HG03558 (cell line): ENCODE measurements around the gene ARMH3.
A peak's percentile ranks its signal among the peaks of the same experiment; 100 is the strongest.
"Not testable (repeated sequence)": the region's sequence is repeated elsewhere in the genome, so short reads cannot be mapped to it uniquely, and the experiment has no call there.

Experiments used
- ATAC-seq: cut with Tn5 transposase; IDR thresholded peaks from one replicate; pipeline ENCODE4 v1.9.1; 2021; ENCODE audit warnings: moderate number of reproducible peaks; ENCODE audit not compliant: unreplicated experiment; ENCODE audit errors: extremely low read depth

ARMH3 gene

DNA sequence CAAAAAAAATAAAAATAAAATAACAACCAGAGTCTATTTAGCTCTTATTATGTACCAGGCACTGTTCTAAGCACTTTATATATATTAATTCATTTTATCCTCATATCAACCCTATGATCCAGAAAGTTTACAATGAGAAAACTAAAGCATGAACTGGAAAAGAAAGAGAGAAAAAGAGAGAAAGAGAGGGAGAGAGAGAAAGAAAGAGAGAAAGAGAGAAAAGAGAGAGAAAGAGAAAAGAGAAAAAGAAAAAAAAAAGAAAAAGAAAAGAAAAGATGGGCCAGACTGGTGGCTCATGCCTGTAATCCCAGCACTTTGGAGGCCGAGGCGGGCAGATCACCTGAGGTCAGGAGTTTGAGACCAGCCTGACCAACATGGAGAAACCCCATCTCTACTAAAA is 9.9 kb downstream of the ARMH3 start:
- no peak for ATAC-seq

GRCh38 chr10:102045292-102045691 is 10.7 kb downstream of the ARMH3 start:
- no peak for ATAC-seq

DNA sequence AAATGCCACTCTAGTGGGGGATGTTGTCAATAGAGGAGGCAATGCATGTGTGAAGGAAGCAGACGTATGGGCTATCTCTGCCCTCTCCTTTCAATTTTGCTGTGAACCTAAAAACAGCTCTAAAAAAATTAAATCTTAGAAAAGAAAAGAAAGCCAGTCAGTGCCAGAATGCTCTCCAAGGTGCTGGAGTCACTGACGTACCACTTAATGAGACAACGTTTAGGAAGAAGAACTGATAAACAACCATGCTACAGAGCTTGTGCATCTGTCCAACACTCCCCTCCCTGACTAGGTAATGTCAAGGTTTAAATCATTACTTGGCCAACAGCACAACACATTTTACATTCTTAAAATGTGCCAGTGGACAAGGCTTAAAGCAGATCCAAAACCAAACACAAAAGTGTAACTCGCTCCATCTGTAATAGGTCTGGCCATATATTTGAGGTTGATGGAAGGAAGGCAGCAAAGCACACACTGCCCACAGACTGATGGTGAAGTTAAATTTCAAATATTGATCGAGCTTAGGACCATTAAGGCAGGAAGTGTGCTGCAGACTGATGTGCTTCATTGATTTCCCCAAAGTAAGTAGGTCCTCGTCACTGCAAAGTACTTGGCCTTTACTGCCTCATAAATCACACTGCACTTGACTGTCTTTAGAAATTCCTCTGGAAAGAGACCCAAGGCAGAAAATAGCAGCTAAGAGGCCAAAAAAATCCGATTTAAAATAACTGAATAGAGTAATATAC is 15.5 kb downstream of the ARMH3 start:
- no peak for ATAC-seq

DNA sequence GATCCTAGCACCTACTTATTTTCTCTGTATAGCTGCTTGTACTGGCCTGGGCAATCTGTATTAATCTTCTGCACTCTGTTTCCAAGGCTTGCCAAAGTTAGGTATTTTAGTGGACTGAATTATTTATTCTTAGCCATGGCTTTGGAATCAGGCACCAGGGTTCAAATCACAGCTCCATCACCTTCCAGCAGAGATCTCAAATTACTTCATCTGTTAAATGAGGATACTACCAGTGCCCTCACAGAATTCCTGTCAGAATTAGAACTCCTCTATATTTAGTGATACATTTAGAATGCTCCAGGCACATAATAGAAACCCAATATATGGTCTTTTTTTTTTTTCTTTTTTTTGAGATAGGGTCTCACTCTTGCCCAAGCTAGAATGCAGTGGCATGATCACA is 17.6 kb downstream of the ARMH3 start:
- ATAC-seq = no peak

DNA sequence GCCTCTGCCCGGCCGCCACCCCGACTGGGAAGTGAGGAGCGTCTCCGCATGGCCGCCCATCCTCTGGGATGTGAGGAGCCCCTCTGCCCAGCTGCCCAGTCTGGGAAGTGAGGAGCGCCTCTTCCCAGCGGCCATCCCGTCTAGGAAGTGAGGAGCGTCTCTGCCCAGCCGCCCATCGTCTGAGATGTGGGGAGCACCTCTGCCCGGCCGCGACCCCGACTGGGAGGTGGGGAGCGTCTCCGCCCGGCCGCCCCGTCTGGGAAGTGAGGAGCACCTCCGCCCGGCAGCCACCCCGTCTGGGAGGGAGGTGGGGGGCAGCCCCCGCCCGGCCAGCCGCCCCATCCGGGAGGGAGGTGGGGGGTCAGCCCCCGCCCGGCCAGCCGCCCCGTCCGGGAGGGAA is 20.2 kb downstream of the ARMH3 start:
- ATAC-seq = not testable (repeated sequence)

- ATAC-seq = no peak
Measured at GRCh38 chr10:102033787-102034186, 22.2 kb downstream of the ARMH3 start.

DNA sequence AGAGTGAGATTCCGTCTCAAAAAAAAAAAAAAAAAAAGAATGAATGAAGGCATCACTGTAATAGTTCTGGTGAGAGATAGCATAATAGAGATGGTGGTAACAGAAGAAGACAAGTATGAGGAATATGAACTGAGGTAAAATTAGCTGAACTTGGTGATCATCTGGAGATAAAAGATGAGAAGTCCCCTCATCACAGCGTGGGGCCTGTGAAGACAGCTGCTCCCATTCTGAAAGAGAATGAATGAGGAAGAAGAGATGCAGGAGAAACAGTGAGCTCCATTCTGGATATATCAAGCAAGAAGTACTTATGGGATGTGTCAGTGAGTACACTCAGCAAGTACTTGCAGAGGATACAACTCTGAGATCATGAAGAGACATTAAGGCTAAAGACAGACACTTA is 28.7 kb downstream of the ARMH3 start:
- no peak for ATAC-seq

DNA sequence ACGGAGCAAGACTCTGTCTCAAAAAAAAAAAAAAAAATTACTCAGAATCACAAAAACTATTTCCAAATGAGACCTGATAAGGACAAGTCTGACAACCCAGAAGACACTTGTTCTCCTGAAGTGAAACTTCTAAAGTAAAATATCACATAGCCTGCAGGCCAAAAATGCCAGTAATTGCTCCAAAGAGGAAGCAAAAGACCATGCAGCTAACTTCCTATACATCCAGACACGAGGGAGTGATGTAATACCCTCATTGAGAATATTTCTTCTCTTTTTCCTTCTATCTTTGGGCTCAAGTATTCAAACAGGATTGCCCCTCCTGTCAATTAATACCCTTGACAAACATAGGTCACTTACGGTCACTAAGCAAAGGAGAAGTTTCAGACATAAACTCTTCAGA is 31.2 kb downstream of the ARMH3 start:
- no peak for ATAC-seq

GRCh38 chr10:102020938-102021337 is 35.0 kb downstream of the ARMH3 start:
- no peak for ATAC-seq

- ATAC-seq = no peak
Measured at GRCh38 chr10:102017295-102017694, 38.7 kb downstream of the ARMH3 start.

- ATAC-seq = no peak
Measured at GRCh38 chr10:102016416-102016815, 39.6 kb downstream of the ARMH3 start.

DNA sequence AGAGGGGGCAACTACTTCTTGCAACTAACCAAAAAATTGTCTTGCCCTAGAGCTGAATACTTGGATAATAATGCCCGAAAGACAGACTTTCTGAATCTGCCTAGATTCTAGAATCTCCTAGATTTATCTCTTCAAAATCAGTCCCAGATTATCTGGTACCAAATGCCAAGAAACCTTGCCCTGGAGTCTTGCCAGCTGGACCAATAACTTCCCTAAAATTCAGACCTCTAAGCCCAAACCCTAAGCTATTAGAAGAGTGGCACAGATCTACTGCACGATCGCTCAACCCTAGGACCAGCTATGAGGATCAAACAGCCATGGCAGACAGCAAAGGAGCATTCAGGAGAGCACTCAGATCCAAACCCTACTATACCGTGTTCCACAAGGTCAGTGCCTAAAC is 45.0 kb downstream of the ARMH3 start:
- ATAC-seq = no peak

DNA sequence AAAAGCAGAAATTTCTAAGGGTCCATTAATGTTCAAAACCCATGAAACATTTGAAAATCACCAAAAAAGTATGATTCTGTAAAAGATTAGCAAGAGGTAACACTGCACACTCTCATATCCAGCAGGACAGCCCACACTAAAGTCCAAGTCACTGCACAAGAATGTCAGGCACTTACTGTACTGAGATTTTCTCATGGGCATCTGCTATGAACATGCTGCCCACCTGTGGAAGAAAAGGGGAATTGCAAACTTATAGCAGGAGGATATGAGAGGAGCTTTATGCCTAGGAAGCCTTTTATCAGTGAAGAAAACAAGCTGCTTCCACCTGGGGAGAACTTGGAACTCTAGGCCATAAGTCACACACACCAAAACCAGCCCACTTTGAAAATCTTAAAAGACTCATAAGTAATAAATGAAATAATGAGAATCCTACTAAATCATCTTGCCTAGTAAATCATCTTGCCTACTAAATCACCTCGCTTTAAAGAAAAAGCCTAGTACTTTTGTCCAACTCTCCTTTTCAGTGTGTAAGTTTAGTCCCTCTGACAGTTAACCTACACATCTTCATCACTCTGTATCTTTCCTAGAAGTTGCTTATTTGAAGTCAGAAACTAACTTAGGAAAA is 46.1 kb downstream of the ARMH3 start:
- no peak for ATAC-seq

- ATAC-seq = no peak
Measured at GRCh38 chr10:102007796-102008195, 48.2 kb downstream of the ARMH3 start.

DNA sequence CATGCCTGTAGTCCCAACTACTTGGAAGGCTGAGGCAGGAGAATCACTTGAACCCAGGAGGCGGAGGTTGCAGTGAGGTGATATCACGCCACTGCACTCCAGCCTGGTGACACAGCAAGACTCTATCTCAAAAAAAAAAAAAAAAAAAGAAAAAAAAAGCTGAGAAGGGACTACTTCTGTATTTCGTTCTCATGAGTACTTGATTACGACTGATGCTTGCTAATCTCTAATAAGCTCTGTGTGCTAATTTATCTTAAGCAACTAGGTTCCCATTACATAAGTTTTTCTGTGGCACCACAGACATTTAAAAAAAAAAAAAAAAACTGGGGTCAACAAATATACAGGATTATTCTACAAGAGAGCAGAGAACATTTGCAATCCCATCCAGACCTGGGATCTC is 48.9 kb downstream of the ARMH3 start:
- ATAC-seq = not testable (repeated sequence)

DNA sequence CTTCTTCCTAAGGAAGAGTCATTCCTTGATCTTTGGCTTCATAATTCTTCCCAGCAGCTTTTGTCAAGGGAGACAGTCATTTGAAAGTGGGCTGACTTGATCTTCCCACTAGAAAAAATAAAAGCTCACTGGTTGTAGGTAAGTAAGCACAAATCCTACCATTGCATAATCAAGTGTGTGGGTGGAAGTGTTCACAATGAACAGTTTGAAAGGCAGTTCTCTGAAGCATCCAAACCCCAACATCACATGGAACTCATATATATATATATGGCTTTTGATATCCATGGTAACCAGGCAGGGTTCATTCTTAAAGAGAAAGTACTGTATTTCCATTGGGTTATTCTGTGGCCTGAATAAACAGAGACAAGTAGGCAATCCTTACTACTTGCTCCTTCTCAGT is 51.6 kb downstream of the ARMH3 start:
- ATAC-seq = no peak

DNA sequence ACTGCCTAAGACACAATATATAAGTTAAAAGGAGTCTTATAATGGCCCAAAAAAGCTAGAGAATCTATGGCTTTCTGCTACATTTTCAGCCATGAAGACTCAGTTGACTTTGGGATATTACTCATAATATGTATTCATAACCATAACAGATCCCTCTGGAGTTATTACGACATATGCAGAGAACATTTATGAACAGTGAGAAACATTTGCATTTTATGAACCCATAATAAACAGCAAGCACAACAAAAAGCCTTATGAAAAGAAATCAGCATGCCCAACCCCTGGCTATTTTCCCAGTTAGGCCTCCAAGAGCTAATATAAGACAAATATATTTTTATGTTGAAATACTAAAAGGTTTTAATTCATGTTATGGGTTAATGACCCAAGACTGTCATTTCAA is 52.4 kb downstream of the ARMH3 start:
- ATAC-seq = no peak

GRCh38 chr10:102001435-102002068 is 54.4 kb downstream of the ARMH3 start:
- peak; percentile 57 for ATAC-seq

DNA sequence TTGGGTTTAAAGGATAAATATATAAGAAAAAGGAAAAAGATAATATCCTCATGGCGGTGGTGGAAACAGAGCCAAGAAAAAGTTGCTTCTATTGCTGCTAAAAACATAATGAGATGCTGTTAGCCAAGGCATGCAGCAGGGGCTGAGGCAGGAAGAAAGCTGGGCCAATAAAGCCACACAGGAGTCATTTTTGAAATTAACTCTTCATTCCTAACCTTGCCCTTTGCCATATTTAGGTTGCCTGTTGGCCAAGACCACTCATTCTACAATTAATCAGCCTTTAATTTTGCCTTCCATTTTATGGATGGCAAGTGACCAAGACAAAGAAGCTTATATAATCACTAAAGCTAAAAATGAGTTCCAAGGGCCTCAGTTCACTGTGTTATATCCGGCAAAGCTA is 58.2 kb downstream of the ARMH3 start:
- no peak for ATAC-seq

DNA sequence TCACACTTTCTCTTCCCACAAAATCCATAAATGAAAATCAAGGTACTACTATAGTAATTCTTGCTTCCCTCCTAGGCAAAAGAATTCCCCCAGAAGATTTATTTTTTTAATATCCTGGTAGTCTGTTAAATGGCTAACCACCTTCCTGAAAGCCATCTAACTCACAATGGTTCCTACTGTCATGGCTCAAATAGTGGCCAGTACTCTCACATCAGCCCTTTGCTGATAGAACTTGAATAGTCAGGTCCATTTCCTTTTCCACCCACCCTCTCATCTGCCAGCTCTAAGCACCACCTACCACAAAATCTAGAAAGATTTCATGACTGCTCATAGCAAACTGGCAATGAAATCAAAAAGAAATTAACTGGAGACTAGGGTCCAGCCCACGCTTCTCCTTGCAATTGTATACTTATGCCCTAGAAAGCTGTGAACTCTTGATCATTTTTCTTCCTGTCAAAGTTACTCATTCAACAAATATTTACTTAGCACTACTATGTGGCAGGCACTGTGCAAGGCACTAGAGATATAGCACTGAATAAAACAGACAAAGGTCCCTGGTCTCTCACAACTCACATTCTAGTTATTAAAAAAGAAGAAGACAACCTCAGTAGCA is 60.4 kb downstream of the ARMH3 start:
- ATAC-seq = no peak

DNA sequence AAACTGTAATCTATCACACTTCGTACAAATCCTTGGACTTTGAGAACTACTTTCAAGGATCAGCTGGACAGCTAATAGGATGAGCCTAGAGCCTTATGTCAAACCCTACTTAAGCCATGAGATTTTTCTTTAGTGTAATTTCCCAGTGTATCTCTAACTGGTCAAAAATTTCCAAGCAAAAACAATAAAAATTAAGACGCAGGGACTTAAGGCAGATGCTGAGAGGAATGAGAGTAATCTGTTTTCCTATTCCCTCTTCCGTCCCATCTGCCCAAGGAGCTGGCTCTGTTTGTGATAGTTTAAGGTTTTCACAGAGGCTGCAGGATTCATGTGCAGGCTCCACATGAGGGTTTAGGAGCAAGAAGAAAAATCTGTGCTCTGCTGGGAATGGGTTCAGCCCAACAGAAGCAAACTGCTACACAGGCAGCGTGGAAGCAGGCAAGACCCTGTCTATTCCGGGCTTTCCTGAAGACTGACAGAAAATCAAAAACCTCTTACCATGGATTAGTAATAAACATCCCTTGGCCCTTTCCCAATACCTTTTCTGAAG is 62.2 kb downstream of the ARMH3 start:
- ATAC-seq = no peak
